ENCODE data around the gene SLC25A25. TPM values are rescaled to one million over a fixed set of nuclear protein-coding genes. Genes with fewer than 3 reads are reported as not detected.

Gene SLC25A25
- total and polyA plus RNA-seq, 12 donors: 11.4 to 60.6 (median 15.6) TPM

DNA sequence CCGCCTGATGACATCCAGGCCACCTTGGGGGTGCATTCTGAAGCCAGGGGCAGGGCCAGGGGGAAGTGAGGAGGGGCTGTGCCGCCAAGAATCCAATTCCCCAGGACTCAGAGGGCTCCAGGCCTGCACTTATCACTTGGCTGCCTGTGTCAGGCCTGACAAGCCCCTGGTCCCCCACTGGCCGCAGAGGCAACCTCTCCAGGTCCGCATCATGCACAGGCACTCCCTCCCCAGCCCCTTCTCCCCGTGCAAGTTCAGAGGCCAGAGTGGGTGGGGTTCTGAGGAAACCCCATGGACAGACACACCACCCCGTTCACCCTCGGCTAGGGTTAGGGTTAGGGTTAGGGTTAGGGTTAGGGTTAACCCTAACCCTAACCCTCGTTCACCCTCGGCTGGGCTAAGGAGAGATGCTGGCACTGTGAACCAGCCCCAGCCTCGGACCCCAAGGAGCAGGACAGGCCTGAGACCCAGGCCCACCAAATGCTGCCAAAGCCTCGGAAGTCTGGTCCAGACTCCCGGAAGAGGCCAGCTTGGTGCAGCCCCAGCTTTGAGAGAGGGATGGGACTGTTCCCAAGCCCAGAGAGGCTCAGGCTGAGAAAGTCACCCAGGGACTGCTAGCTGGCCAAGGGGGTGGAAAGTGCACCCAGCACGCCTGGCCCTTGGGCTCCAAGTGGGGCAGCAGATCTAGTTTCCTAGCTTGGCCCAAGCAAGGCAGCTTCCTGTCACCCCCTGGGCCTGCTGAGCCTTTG lies 86.1 kb downstream of the SLC25A25 start:
- no peak overlapping the region for H3K27ac ChIP-seq
- H3K27me3 ChIP-seq: no peaks in the 10 kb centered on the region
- no peaks in the 10 kb centered on the region for H3K9me3 ChIP-seq (replicated peaks in 1 of 3)
- peaks cover 0 to 4% of the 10 kb centered on the region in 2 donors for H3K4me1 ChIP-seq (replicated peaks in 1 of 2)
- 88 to 93% (median 88%) methylated on average over 8 to 13 of the region's 13 CpGs; no CpG with 5 or more reads in 1 of the 4 donors for WGBS, 4 donors
- DNase-seq: no peak
- no peak overlapping the region for H3K4me3 ChIP-seq
- TF ChIP-seq, protein P1, sequence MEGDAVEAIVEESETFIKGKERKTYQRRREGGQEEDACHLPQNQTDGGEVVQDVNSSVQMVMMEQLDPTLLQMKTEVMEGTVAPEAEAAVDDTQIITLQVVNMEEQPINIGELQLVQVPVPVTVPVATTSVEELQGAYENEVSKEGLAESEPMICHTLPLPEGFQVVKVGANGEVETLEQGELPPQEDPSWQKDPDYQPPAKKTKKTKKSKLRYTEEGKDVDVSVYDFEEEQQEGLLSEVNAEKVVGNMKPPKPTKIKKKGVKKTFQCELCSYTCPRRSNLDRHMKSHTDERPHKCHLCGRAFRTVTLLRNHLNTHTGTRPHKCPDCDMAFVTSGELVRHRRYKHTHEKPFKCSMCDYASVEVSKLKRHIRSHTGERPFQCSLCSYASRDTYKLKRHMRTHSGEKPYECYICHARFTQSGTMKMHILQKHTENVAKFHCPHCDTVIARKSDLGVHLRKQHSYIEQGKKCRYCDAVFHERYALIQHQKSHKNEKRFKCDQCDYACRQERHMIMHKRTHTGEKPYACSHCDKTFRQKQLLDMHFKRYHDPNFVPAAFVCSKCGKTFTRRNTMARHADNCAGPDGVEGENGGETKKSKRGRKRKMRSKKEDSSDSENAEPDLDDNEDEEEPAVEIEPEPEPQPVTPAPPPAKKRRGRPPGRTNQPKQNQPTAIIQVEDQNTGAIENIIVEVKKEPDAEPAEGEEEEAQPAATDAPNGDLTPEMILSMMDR (IDR thresholded peaks at IDR 0.05): no peak
- TF ChIP-seq POLR2A (IDR thresholded peaks at IDR 0.05): no peak
- H3K36me3 ChIP-seq (replicated peaks in 1 of 2): no peaks in the 10 kb centered on the region
- intact Hi-C loops (cut with DNase I): no loop called here

DNA sequence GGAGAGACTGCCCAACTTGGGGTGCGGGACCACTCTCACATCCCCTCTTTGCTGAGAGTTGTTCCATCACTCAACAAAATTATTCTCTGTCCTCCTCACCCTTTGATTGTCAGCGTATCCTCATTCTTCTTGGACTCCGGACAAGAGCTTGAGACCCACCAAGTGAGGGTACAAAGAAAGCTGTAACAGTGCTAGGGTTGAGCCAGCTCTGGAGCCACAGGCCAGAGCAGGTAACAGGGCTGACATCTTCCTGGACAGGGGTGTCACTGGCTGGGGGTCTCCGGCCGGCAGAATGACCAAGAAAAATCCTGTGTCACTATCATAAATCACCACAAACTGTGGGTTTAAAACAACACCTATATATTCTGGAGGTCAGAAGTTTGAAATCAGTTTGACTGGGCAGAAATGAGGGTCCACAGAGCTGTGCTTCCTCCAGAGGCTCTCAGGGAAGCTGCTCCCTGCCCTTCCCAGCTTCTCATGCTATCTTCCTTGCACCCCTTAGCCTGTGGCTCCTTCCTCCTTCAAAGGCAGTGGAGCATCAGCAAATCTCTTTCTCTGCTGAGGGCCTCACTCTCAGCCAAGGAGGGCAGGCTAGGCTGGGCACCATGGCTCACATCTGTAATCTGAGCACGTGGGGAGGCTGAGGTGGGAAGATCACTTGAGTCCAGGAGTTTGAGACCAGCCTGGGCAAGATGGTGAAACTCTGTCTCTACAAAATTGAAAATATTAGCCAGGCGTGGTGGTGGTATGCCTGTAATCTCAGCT lies 87.9 kb downstream of the SLC25A25 start:
- Histone ChIP-seq H3K9me3 (replicated peaks in 1 of 3) (no peaks in the 10 kb centered on the region), H3K27ac (no peak overlapping the region), H3K4me3 (no peak overlapping the region), H3K4me1 (replicated peaks in 1 of 2) (peaks cover 4 to 8% of the 10 kb centered on the region in 2 donors), H3K27me3 (no peaks in the 10 kb centered on the region), H3K36me3 (replicated peaks in 1 of 2) (no peaks in the 10 kb centered on the region)
- TF ChIP-seq POLR2A (IDR thresholded peaks at IDR 0.05): no peak
- TF ChIP-seq, protein P1 (IDR thresholded peaks at IDR 0.05): no peak
- intact Hi-C loops (cut with DNase I): no loop called here
- no peak for DNase-seq
- WGBS, 4 donors: 73 to 85% (median 78%) methylated on average over 7 of the region's 7 CpGs

Other genes with a start within 250 kb of the SLC25A25 start
- 100 to 1,000 TPM in 5 of 9 donors, 10 to 100 TPM in 3, 1 to 10 TPM in 1; 4.3 to 214 (median 121) TPM for gene ENG, start 213.6 kb upstream of the SLC25A25 start, total RNA-seq
- gene ENG, start 213.6 kb upstream of the SLC25A25 start, polyA plus RNA-seq: 100 to 1,000 TPM in 1 of 3 donors, 10 to 100 TPM in 2; 43.2 to 116 (median 96.7) TPM
- gene AK1, start 190.6 kb upstream of the SLC25A25 start, total RNA-seq: 100 to 1,000 TPM in 3 of 9 donors, 10 to 100 TPM in 6; 51.9 to 136 (median 89.9) TPM
- gene AK1, start 190.6 kb upstream of the SLC25A25 start, polyA plus RNA-seq: 100 to 1,000 TPM in 2 of 3 donors, 10 to 100 TPM in 1; 60.0 to 242 (median 175) TPM
- gene ST6GALNAC6, start 168.6 kb upstream of the SLC25A25 start, total RNA-seq: 100 to 1,000 TPM in 1 of 9 donors, 10 to 100 TPM in 8; 34.7 to 129 (median 62.4) TPM
- gene ST6GALNAC6, start 168.6 kb upstream of the SLC25A25 start, polyA plus RNA-seq: 10 to 100 TPM; 26.7 to 46.9 (median 40.0) TPM
- gene ST6GALNAC4, start 151.2 kb upstream of the SLC25A25 start, total RNA-seq: 10 to 100 TPM in 8 of 9 donors, 1 to 10 TPM in 1; 8.7 to 65.7 (median 23.6) TPM
- 1 to 10 TPM; 5.3 to 9.2 (median 8.6) TPM for gene ST6GALNAC4, start 151.2 kb upstream of the SLC25A25 start, polyA plus RNA-seq
- gene PIP5KL1, start 137.5 kb upstream of the SLC25A25 start, total RNA-seq: 1 to 10 TPM in 2 of 9 donors, under 1 TPM in 4, not detected in 3; 0.19 to 2.3 (median 0.88) TPM
- 1 to 10 TPM in 1 of 3 donors, under 1 TPM in 2; 0.22 to 1.5 (median 0.54) TPM for gene PIP5KL1, start 137.5 kb upstream of the SLC25A25 start, polyA plus RNA-seq
- 10 to 100 TPM; 18.4 to 46.8 (median 33.4) TPM for gene DPM2, start 130.4 kb upstream of the SLC25A25 start, total RNA-seq
- gene DPM2, start 130.4 kb upstream of the SLC25A25 start, polyA plus RNA-seq: 10 to 100 TPM; 32.9 to 36.5 (median 35.6) TPM
- gene EEIG1, start 87.2 kb upstream of the SLC25A25 start, total RNA-seq: 100 to 1,000 TPM in 2 of 9 donors, 10 to 100 TPM in 7; 10.1 to 179 (median 68.3) TPM
- 10 to 100 TPM; 24.5 to 49.5 (median 32.6) TPM for gene EEIG1, start 87.2 kb upstream of the SLC25A25 start, polyA plus RNA-seq
- 10 to 100 TPM in 7 of 9 donors, 1 to 10 TPM in 2; 8.0 to 20.7 (median 12.7) TPM for gene NAIF1, start 912 bp upstream of the SLC25A25 start, total RNA-seq
- gene NAIF1, start 912 bp upstream of the SLC25A25 start, polyA plus RNA-seq: 10 to 100 TPM in 2 of 3 donors, 1 to 10 TPM in 1; 6.6 to 12.8 (median 10.8) TPM
- gene PTGES2, start 59.5 kb downstream of the SLC25A25 start, total RNA-seq: 100 to 1,000 TPM in 4 of 9 donors, 10 to 100 TPM in 5; 64.8 to 147 (median 96.0) TPM
- 100 to 1,000 TPM in 2 of 3 donors, 10 to 100 TPM in 1; 69.5 to 104 (median 101) TPM for gene PTGES2, start 59.5 kb downstream of the SLC25A25 start, polyA plus RNA-seq
- 10 to 100 TPM in 1 of 9 donors, 1 to 10 TPM in 4, under 1 TPM in 1, not detected in 3; 0.33 to 48.2 (median 1.2) TPM for gene LCN2, start 81.2 kb downstream of the SLC25A25 start, total RNA-seq
- gene LCN2, start 81.2 kb downstream of the SLC25A25 start, polyA plus RNA-seq: 1 to 10 TPM in 2 of 3 donors, under 1 TPM in 1; 0.37 to 1.9 (median 1.7) TPM
- gene BBLN, start 92.0 kb downstream of the SLC25A25 start, total RNA-seq: 1,000 to 10,000 TPM in 4 of 9 donors, 100 to 1,000 TPM in 5; 165 to 1,914 (median 315) TPM
- 100 to 1,000 TPM in 2 of 3 donors, 1 to 10 TPM in 1; 5.5 to 924 (median 522) TPM for gene BBLN, start 92.0 kb downstream of the SLC25A25 start, polyA plus RNA-seq
- gene CIZ1, start 123.3 kb downstream of the SLC25A25 start, total RNA-seq: 100 to 1,000 TPM in 3 of 9 donors, 10 to 100 TPM in 6; 25.3 to 142 (median 83.8) TPM
- 100 to 1,000 TPM in 1 of 3 donors, 10 to 100 TPM in 2; 63.0 to 134 (median 65.2) TPM for gene CIZ1, start 123.3 kb downstream of the SLC25A25 start, polyA plus RNA-seq
- gene DNM1, start 135.1 kb downstream of the SLC25A25 start, total RNA-seq: 10 to 100 TPM in 6 of 9 donors, 1 to 10 TPM in 3; 2.4 to 14.7 (median 12.1) TPM
- 10 to 100 TPM in 2 of 3 donors, 1 to 10 TPM in 1; 5.8 to 44.3 (median 17.5) TPM for gene DNM1, start 135.1 kb downstream of the SLC25A25 start, polyA plus RNA-seq
- 10 to 100 TPM; 35.8 to 92.8 (median 79.2) TPM for gene GOLGA2, start 207.8 kb downstream of the SLC25A25 start, total RNA-seq
- 100 to 1,000 TPM in 2 of 3 donors, 10 to 100 TPM in 1; 87.7 to 221 (median 124) TPM for gene GOLGA2, start 207.8 kb downstream of the SLC25A25 start, polyA plus RNA-seq
- 10 to 100 TPM; 17.7 to 58.9 (median 27.8) TPM for gene SWI5, start 208.0 kb downstream of the SLC25A25 start, total RNA-seq
- 10 to 100 TPM; 20.2 to 30.1 (median 25.0) TPM for gene SWI5, start 208.0 kb downstream of the SLC25A25 start, polyA plus RNA-seq

Data from adrenal gland (tissue), 12 donors.